HFF-Myc (cell line): ENCODE data around the gene WDR75.
A peak's percentile ranks its signal among the peaks of the same experiment; 100 is the strongest.

Experiments
- DNase-seq: peaks from one replicate; pipeline ENCODE4 v3.0.0-alpha.2; 2011; ENCODE audit warnings: low read depth; ENCODE audit errors: extremely low read depth
- H3K4me3 ChIP-seq: replicated peaks from 2 replicates; pipeline ENCODE4 v1.5.1; 2011; ENCODE audit warnings: low read depth, mild to moderate bottlenecking, control low read depth, low read length
- TF ChIP-seq, protein P1 (sequence below): IDR thresholded peaks from 2 replicates; pipeline ENCODE4 v1.5.1; 2012; ENCODE audit warnings: mild to moderate bottlenecking, low read depth, low read length, control low read depth; ENCODE audit errors: missing control alignments

Gene WDR75

DNA sequence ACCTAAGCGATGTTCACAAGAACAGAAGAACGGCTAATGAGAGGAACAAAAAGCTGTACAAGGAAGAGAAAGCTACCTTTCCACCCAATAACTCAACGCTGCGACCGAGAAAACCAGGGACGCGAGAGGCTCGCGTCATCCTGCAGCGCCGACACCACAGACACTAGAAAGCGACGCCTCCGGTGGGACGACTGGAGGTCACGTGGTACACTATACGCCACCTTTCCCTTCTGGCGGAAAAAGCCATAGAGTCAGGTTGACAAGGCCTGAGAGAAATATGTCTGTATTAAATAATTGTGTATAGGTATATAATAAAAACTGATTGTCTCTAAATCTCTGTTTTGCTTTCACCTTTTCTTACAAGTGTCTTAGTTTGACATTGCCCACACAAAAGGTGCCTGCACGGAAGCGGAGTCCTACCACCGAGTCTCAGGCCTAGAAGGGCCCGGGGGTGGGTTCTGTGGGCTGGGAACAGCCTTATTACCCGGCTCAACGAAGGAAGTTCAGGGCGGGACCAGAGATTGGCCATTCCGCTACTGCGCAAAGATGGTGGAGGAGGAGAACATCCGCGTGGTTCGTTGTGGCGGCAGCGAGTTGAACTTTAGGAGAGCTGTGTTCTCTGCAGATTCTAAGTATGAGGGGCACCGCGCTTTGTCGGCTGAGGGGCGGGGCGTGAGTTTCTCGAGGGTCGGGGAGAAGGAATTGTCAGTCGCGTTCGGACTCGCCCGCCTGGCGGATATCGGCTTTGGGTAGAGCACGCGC lies at the start of gene WDR75:
WDR75 (plus strand) TSS at position 528 of the 762 bp plus-strand sequence; CDS start at position 547, 19 bp downstream.
- TF ChIP-seq, protein P1, sequence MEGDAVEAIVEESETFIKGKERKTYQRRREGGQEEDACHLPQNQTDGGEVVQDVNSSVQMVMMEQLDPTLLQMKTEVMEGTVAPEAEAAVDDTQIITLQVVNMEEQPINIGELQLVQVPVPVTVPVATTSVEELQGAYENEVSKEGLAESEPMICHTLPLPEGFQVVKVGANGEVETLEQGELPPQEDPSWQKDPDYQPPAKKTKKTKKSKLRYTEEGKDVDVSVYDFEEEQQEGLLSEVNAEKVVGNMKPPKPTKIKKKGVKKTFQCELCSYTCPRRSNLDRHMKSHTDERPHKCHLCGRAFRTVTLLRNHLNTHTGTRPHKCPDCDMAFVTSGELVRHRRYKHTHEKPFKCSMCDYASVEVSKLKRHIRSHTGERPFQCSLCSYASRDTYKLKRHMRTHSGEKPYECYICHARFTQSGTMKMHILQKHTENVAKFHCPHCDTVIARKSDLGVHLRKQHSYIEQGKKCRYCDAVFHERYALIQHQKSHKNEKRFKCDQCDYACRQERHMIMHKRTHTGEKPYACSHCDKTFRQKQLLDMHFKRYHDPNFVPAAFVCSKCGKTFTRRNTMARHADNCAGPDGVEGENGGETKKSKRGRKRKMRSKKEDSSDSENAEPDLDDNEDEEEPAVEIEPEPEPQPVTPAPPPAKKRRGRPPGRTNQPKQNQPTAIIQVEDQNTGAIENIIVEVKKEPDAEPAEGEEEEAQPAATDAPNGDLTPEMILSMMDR = no peak
- H3K4me3 ChIP-seq = peak within 1 kb of the TSS; percentile 87
- peak; percentile 84 for DNase-seq

- TF ChIP-seq, protein P1 = no peak
- peak; percentile 93 for DNase-seq
- H3K4me3 ChIP-seq = no peak overlapping the region
Observed at GRCh38 chr2:189393440-189394111, 47.7 kb upstream of the WDR75 start.

GRCh38 chr2:189394525-189394924 lies 46.7 kb upstream of the WDR75 start:
- TF ChIP-seq, protein P1 = no peak

DNA sequence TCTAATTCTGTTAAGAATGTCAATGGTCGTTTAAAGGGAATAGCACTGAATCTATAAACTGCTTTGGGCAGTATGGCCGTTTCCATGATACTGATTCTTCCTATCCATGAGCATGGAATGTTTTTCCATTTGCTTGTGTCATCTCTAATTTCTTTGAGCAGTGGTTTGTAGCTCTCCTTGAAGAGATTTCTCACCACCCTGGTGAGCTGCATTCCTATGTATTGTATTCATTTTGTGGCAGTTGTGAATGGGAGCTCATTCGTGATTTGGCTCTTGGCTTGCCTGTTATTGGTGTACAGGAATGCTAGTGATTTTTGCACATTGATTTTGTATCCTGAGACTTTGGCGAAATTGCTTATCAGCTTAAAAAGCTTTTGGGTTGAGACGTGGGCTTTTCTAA lies 38.3 kb upstream of the WDR75 start:
- H3K4me3 ChIP-seq = no peak overlapping the region
- no peak for DNase-seq
- TF ChIP-seq, protein P1 = no peak

More at GRCh38 chr2:189394525-189394924, 46.7 kb upstream of the WDR75 start:
- no peak for DNase-seq
- no peak overlapping the region for H3K4me3 ChIP-seq

DNA sequence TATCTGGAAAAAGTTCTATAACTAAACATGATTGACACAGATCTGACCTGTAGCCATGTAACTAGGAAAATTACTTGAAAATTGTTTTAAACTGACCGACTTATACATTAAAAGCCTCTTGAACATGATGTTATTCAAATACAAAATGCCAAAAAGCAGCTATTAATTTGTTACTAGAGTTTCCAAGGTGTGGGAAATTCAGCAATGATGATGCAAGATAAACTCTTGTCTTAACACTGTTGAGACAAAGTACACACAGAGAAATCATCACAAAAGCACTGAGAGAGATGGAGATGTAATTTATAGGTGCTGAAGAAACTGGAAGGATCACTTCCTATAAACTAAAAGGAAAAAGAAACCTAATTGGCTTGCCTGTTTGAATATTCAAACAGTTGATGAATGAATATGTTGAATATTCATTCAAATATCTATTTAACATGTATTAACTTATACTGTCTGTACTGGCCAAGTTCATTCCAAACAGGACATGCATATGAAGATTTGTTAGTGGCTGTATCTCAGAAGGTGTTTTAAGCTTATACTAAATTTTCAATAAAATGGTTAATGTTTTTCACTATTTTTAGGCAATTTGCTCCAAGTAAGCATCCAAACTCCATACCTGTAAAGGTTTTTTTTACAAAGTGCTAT lies 34.6 kb upstream of the WDR75 start:
- TF ChIP-seq, protein P1 = no peak
- H3K4me3 ChIP-seq = no peak overlapping the region
- no peak for DNase-seq

DNA sequence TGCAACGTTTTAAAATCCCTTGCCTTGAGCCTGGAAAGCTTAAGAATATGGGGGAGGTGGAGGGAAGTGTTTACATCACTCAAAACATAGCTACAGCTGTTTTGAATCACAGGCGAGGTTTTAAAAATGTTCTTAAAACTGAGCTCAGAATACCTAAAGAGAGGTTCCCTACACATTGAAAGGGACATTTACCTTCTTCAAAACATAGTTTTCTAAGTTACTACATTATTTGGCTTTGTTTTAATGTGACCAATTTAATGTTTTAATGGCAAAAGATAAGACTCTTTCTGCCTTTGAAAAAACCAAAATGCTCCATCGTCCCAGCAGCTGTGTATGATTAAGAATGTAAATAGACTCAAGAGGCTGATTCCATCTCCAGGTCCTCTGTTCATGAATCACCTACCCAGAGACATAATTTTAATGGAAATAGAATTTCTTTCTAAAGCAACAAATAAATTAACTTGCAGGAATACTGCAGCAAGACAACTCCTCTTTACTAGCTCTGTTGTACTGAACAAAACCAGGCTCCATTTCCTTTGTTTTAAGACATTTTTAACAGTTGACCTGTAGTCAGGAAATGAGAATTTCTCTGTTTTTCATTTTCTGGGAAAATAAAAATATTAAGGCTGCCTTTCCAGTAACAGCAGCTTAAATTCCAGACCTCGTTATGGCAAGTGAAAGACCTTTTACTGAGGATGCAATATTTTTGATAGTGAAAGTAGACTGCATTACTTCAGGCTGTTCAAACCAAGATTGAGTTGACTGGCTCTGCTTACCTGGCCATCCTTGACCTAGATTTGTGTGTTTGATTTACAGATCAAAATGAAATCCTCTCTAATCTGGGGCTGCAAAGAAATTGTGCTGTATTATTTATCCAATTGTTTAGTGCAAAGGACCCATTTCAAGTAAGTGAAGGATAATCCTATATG lies 33.7 kb upstream of the WDR75 start:
- no peak overlapping the region for H3K4me3 ChIP-seq
- DNase-seq = peak; percentile 75
- TF ChIP-seq, protein P1 = no peak
